Activated CD4-positive, CD25-positive, alpha-beta regulatory T cell treated with anti-CD3 and anti-CD28 coated beads, Interleukin-2, amount 50 U/mL, for 16 hours (primary cell): ENCODE measurements around the gene FHAD1.
"Not testable (repeated sequence)": the region's sequence is repeated elsewhere in the genome, so short reads cannot be mapped to it uniquely, and the experiment has no call there.

Source experiments
- DNase-seq: peaks from one replicate; pipeline ENCODE4 v3.0.0-alpha.2; 2020; ENCODE audit warnings: low read depth, low spot score

FHAD1 gene

GRCh38 chr1:15276691-15277446 is 29.8 kb downstream of the FHAD1 start:
- no peak for DNase-seq

GRCh38 chr1:15277447-15277838 is 30.4 kb downstream of the FHAD1 start:
- DNase-seq, result no peak

- DNase-seq, result no peak
Measured at GRCh38 chr1:15277933-15278332, 30.9 kb downstream of the FHAD1 start.

- DNase-seq, result no peak
Measured at GRCh38 chr1:15279576-15280230, 32.7 kb downstream of the FHAD1 start.

GRCh38 chr1:15280416-15280815 is 33.4 kb downstream of the FHAD1 start:
- no peak for DNase-seq

- no peak for DNase-seq
Measured at GRCh38 chr1:15282038-15282437, 35.0 kb downstream of the FHAD1 start.

GRCh38 chr1:15282810-15283474 is 35.9 kb downstream of the FHAD1 start:
- no peak for DNase-seq

GRCh38 chr1:15283526-15283925 is 36.5 kb downstream of the FHAD1 start:
- DNase-seq, result no peak

- DNase-seq, result no peak
Measured at GRCh38 chr1:15286452-15286851, 39.4 kb downstream of the FHAD1 start.

- DNase-seq, result no peak
Measured at GRCh38 chr1:15287035-15287979, 40.3 kb downstream of the FHAD1 start.

GRCh38 chr1:15288173-15288926 is 41.3 kb downstream of the FHAD1 start:
- no peak for DNase-seq

- no peak for DNase-seq
Measured at GRCh38 chr1:15289251-15289651, 42.2 kb downstream of the FHAD1 start.

GRCh38 chr1:15290382-15290781 is 43.4 kb downstream of the FHAD1 start:
- no peak for DNase-seq

GRCh38 chr1:15295696-15296095 is 48.7 kb downstream of the FHAD1 start:
- no peak for DNase-seq

GRCh38 chr1:15296585-15297321 is 49.7 kb downstream of the FHAD1 start:
- no peak for DNase-seq

GRCh38 chr1:15297975-15298374 is 51.0 kb downstream of the FHAD1 start:
- not testable (repeated sequence) for DNase-seq

- no peak for DNase-seq
Measured at GRCh38 chr1:15299179-15299578, 52.2 kb downstream of the FHAD1 start.

- DNase-seq, result no peak
Measured at GRCh38 chr1:15299806-15300205, 52.8 kb downstream of the FHAD1 start.

- no peak for DNase-seq
Measured at GRCh38 chr1:15303935-15304334, 56.9 kb downstream of the FHAD1 start.
